Inferior parietal cortex (tissue), 1 donor: ENCODE data around the gene CCDC159.

ENCODE experiments used
- DNase-seq: peaks from one replicate; pipeline ENCODE4 v3.0.0-alpha.2; 2016; ENCODE audit errors: extremely low spot score

CCDC159 gene

GRCh38 chr19:11390359-11390758 lies 44.0 kb downstream of the CCDC159 start:
- no peak for DNase-seq

GRCh38 chr19:11390933-11391680 lies 44.8 kb downstream of the CCDC159 start:
- DNase-seq, result no peak

DNA sequence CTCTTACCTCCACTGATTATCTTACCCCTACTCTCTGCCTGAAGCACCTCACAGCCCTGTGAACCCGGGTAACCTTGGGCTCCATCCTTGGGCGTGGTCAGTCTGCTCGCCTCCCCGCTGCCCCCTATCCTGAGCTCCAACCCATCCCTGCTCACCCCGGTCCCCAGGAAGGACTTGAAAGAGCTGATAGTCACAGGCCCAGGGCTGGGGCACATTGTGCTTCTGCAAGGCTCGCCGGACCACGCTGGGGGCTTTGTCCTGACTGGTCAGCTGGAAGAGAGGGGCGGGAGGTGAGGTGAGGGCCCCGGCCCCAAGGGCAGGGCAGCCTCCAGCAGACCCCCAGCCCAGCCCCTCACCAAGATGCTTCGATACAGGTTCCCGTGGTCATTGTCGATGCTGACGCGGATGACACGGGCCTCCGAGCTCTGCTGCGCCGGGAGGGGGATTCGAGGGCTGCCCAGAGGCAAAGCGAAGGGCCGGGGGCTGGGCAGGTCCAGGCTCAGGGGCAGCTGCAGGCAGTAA lies 50.8 kb downstream of the CCDC159 start:
- DNase-seq, result no peak

- no peak for DNase-seq
Observed at GRCh38 chr19:11399667-11400066, 53.3 kb downstream of the CCDC159 start.

- DNase-seq, result no peak
Observed at GRCh38 chr19:11400798-11401197, 54.5 kb downstream of the CCDC159 start.

GRCh38 chr19:11401808-11402543 lies 55.7 kb downstream of the CCDC159 start:
- DNase-seq, result no peak
